Stimulated activated CD8-positive, alpha-beta memory T cell treated with anti-CD3 and anti-CD28 coated beads, Interleukin-15, amount 100 ng/mL, for 1 hour (primary cell): ENCODE results near the gene XYLT1.
"Not testable (repeated sequence)": the region's sequence is repeated elsewhere in the genome, so short reads cannot be mapped to it uniquely, and the experiment has no call there.

ENCODE experiments used
- DNase-seq: peaks from one replicate; pipeline ENCODE4 v3.0.0-alpha.2; 2020; ENCODE audit warnings: low read depth

XYLT1 gene

DNA sequence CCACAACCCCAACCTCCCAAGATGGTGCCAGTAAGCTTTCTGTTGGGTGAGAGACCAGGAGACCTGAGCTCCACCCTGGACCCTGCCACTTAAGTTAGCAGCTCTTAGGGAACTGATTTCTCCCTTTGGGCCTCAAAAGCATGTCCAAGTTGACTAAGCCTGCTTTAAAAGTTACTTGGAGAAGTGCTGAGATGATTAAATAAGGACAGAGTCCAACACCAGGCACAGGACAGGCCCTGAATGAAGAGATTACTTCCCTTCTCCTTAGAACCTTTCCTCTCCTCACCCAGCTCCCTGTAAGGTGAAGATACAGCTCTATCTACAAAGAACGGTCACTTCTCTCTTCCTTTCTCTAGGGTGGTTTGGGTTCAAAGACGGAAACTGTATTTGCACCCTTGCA, 162.6 kb downstream of the XYLT1 start:
- no peak for DNase-seq

DNA sequence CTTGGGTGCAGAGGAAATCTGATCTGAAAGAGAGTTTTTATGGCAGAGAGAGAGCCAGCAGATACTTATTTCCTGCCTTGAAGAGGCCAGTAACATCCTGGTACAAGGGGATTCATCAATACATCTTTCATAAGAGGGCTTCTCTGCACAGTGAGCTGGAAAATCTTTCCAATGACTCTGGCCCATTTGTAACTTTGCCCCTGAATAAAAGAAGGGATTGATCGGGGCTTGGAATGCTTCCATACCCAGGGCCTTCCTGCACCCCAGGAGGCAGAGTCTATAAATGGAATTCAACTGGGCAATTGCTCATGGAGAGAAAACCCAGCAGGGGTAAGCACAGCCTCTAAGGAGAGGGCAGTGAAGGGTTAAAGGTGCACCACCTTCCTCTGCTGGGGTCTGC, 163.3 kb downstream of the XYLT1 start:
- DNase-seq, result no peak

DNA sequence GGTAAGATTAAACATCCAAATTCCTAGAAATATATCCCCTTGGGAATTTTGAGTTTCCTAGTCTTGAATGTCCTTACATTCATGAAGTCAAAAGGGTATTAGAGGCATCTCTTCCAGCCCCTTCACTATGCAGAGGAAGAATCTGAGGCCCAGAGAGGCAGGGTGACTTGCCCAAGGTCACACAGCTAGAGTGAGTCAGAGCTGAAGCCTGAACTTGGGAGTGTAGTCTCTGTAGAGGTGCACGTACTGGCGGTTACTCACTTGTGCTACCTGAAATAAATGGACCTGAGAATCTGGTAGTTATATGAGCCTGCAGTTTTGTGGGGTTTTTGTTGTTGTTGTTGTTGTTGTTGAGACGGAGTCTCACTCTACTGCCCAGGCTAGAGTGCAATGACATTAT, 164.0 kb downstream of the XYLT1 start:
- DNase-seq, result no peak

DNA sequence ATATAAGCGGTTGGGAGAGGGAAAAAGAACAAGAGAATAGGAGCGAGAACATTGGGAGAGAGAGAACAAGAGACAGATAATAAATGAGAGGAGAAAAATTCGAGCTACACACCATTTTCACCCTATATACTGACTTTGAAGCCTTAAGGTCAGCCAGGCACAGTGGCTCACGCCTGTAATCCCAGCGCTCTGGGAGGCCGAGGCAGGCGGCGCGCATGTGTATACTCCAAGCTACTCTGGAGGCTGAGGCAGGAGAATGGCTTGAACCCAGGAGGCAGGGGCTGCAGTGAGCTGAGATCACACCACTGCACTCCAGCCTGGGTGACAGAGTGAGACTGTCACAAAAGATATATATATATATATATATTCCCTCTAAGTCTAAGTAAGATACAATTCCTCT, 164.5 kb downstream of the XYLT1 start:
- DNase-seq, result not testable (repeated sequence)

DNA sequence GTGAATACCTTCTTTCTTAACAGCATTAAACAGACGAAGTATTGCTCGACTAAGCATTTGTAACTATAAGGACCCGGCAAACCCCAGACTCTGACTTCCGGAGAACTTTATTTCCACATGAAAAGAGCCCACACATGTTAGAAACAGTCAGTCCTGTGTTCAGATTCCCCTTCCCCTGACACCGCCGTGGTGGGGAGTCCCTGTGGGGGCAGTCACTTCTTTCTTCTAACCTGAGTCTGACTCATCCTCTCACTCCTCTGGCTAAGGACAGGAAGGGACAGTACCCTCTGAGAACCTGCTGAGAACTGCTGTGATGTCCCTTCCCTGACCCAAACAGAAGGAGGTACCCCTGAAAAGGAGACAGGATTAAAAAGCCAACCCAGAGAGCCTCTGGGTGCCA, 165.1 kb downstream of the XYLT1 start:
- no peak for DNase-seq

DNA sequence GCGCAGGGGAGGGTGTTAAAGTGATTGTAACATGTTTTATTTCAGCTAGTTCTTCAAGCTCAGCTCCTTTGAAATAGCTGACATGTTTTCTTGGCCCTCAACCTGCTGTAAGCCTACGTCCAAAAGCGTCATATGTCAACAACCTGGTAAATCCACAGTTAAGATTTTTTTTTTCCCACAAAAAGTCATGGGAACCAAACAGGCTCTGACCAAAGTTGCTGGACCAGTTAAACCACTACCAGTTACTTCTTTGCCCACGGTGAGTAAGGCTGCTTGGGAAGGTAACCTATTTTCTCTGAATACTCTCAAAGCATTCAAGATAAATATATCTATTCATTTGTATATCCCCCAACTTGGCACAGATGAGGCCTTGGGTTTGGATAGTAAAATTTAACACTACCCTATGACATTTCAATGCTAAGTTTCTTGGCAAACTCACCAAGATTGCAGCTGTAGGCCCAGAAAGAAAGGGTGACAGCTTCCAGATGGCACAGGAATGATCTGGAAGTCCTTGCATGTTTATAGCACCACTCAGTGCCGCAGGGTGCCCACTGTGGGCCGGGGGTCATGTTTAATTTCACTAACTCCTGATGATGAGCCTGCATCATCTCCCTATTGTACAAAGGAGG, 166.2 kb downstream of the XYLT1 start:
- no peak for DNase-seq

DNA sequence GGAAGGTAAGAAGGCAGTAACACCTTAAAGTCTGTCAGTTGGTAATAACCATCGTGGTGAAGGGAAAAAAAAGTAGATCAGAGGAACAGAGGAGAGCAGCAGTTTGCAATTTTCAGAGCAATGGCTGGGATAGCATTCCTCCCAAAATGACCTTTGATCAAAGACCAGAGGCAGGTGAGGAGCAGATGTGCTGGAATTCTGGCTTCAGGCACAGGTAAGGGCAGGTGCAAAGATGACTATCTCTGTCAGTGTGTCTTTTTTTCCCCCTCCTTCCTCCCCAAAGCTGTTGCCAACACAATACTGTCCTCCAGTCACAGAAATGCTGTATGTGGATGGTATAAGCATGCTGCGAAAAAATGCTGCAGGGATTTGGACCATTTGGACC, 166.7 kb downstream of the XYLT1 start:
- no peak for DNase-seq

DNA sequence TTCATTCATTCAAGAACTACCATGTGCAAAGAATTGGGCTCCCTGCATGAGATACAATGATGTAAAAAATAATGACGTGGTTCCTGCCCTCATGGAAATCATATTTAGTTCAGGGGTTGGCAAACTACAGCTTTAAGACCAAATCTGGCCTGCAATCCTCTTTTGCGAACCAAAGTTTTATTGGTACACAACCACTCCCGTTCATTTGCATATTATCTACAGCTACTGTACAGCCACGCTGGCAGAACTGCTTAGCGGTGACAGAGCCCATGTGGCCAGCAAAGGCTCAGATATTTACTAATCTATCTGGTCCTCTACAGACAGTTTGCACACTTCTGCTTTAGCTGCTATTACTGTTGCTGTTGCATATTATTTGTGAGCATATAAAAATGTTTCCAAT, 167.7 kb downstream of the XYLT1 start:
- DNase-seq, result no peak

GRCh38 chr16:17302620-17303019, 168.1 kb downstream of the XYLT1 start:
- DNase-seq, result no peak

- no peak for DNase-seq
These were observed 168.5 kb downstream of the XYLT1 start for GRCh38 chr16:17302214-17302613.

DNA sequence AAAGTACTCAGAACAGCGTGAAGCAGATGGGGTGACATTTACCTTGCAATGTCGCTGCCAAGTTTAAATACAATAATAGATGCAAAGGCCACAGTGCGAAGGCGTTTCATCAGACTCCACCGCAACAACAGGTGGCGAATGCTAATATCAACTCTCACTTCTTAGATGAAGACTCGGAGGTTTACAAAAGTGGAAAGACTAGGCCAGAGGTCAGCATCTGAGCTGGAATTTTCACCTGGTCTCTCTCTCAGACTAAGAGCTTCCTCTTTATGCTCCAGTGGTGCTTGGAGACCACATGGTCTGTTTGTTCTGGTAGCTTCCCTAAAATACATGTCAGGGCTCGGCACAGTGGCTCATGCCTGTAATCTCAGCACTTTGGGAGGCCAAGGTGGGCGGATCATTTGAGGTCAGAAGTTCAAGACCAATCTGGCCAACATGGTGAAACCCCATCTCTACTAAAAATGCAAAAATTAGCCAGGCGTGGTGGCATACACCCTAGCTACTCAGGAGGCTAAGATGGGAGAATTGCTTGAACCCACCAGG, 169.1 kb downstream of the XYLT1 start:
- no peak for DNase-seq

DNA sequence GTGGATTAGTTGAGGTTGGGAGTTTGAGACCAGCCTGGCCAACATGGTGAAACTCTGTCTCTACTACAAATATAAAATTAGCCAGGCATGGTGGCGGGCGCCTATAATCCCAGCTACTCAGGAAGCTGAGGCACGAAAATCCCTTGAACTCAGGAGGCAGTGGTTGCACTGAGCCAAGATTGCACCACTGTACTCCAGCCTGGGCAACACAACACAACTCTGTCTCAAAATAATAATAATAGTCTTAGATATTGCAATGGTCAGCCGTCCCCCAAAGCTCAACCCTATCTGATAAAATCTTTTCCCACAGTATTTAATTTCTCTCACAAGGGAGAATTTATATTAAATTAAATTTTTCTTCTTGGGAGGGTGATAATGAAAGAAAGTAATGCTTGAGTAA, 169.6 kb downstream of the XYLT1 start:
- no peak for DNase-seq

GRCh38 chr16:17299790-17300189, 171.0 kb downstream of the XYLT1 start:
- no peak for DNase-seq

GRCh38 chr16:17298238-17298637, 172.5 kb downstream of the XYLT1 start:
- DNase-seq, result no peak

GRCh38 chr16:17296431-17296830, 174.3 kb downstream of the XYLT1 start:
- no peak for DNase-seq

- no peak for DNase-seq
These were observed 174.8 kb downstream of the XYLT1 start for GRCh38 chr16:17295948-17296347.

DNA sequence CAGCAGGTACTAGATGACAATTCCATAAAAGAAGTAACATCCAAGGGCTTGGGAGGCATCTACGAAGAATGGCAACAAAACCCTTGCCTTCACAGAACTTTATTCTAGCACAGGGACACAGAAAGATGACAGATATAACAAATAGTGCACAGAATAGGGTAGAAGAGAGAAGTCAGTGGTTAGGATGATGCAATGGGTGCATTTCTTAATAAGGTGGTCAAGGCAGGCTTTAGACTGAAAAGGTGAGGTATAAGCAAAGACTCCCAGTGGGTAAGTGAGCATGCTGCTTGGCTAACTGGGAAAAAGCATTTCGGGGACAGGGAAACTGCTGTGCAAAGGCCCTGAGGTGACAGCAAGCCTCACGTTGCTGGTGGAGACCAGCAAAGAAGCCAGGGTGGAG, 175.9 kb downstream of the XYLT1 start:
- no peak for DNase-seq

GRCh38 chr16:17293813-17294558, 176.8 kb downstream of the XYLT1 start:
- no peak for DNase-seq

DNA sequence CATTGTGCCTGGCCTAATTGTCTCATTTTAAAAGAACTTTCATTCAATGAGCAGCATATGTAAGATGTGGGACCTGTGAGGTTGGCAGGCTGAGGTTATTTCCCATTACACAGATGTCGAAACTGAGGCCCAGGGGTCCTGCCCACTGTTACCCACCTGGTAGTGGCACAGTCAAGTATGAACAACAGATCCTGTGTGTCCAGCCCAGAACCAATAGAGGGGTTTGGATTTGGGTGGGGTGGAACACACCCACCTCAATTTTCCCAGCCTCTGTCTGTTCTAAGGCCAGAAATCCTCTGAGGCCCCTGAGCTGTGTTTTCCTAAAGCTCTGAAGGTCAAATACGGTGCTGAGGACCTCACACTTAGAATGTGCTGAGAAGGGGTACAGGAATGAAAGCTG, 179.5 kb downstream of the XYLT1 start:
- DNase-seq, result no peak

- no peak for DNase-seq
These were observed 180.8 kb downstream of the XYLT1 start for GRCh38 chr16:17289674-17290635.

- no peak for DNase-seq
These were observed 181.7 kb downstream of the XYLT1 start for GRCh38 chr16:17289050-17289449.

DNA sequence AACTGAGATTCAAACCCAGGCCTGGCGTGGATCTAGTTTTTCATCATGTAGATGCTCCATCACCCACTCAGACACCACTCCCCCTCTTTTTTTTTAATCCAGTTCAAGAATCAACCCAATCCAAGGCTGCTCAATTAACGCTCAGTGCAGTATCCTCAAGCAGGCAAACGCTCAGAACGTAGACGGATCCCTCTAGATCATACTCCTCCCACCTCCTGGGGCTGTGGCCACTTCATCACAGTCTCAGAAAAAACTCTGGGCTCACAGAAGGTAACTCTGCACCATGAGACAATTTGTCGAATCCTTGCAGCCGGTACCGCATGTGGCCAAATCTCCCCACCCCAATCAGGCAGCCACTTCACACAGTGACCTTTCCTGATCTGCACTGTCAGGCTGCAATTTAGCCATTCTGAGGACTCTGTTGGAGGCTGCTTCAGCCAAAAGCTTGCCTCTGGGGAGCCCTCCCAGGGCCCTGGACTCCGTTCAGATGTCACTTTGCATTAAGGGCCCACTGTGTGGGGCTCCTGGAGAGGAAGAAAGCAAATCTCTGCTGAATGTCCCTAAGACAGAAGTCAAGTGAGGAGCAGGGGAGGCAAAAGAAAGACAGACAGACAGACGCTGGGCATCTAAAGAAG, 183.5 kb downstream of the XYLT1 start:
- no peak for DNase-seq
